Glutamatergic neuron (in vitro differentiated cells): Measurements from ENCODE around the gene PHACTR3. TPM values are rescaled to one million over a fixed set of nuclear protein-coding genes. Genes with fewer than 3 reads are reported as not detected.

ENCODE experiments used
- DNase-seq: peaks from one replicate; pipeline ENCODE4 v3.0.0; 2022
- H3K27ac Mint-ChIP-seq: one replicate; pipeline ENCODE4 v1.8.0; 2020; ENCODE audit warnings: mild to moderate bottlenecking, mixed read lengths, inconsistent platforms; ENCODE audit not compliant: unreplicated experiment
- H3K27me3 Mint-ChIP-seq: one replicate; pipeline ENCODE4 v1.8.0; 2020; ENCODE audit warnings: mild to moderate bottlenecking, moderate library complexity, mixed read lengths, inconsistent platforms; ENCODE audit not compliant: unreplicated experiment
- H3K36me3 Mint-ChIP-seq: one replicate; pipeline ENCODE4 v1.8.0; 2020; ENCODE audit warnings: mild to moderate bottlenecking, mixed read lengths, inconsistent platforms; ENCODE audit not compliant: unreplicated experiment
- H3K4me1 Mint-ChIP-seq: one replicate; pipeline ENCODE4 v1.8.0; 2020; ENCODE audit warnings: mild to moderate bottlenecking, low read depth, mixed read lengths, inconsistent platforms; ENCODE audit not compliant: unreplicated experiment
- H3K4me3 Mint-ChIP-seq: one replicate; pipeline ENCODE4 v1.8.0; 2020; ENCODE audit warnings: mild to moderate bottlenecking, mixed read lengths, inconsistent platforms; ENCODE audit not compliant: unreplicated experiment
- H3K9me3 Mint-ChIP-seq: one replicate; pipeline ENCODE4 v1.8.0; 2020; ENCODE audit warnings: mild to moderate bottlenecking, moderate library complexity, mixed read lengths, inconsistent platforms; ENCODE audit not compliant: unreplicated experiment
- CTCF ChIP-seq: fragments of 200-600 bp; sonication (generic); IDR thresholded peaks from one replicate; pipeline ENCODE4 v1.5.0; 2021; ENCODE audit not compliant: partially characterized antibody, unreplicated experiment
- total RNA-seq: library from RNA; stranded (reverse); fragmentation: NEBNext Ultra II Directional; extraction: Animal tissue kit (Norgen Biotek cat#: 25700); gene quantifications from one replicate; pipeline ENCODE4 v1.2.1, GENCODE V29; 2021; ENCODE audit not compliant: unreplicated experiment

Gene PHACTR3
- total RNA-seq, 1 donor from 2014 or later: 37.0 TPM

DNA sequence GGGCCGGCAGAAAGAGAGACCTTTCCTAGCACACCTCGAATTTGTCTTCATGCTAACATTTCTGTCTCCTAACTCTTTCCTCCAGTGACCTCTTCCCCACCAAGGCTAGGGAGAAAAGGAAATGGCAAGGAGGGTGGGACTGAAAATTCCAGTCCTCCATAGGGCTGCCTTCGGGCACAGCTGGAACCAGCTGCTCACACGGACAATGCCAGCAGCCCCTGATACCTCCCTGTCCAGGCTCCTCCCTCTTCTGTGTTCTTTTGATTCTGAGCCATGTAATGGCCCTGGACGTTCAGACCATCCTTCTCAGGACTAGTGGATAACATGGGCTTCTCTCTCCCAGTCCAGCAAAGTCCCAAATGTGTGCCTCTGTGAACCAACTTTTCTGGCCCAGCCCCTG lies 29.1 kb upstream of the PHACTR3 start:
- Mint-ChIP-seq H3K4me1 (peaks cover 11% of the 10 kb centered on the region), H3K36me3 (no peaks in the 10 kb centered on the region), H3K27me3 (peaks cover 33% of the 10 kb centered on the region), H3K9me3 (peaks cover 14% of the 10 kb centered on the region), H3K27ac (no peak overlapping the region), H3K4me3 (no peak overlapping the region)
- no peak for TF ChIP-seq CTCF
- no peak for DNase-seq

- Mint-ChIP-seq H3K4me1 (peaks cover 13% of the 10 kb centered on the region), H3K27ac (no peak overlapping the region), H3K9me3 (peaks cover 15% of the 10 kb centered on the region), H3K27me3 (peaks cover 30% of the 10 kb centered on the region), H3K4me3 (no peak overlapping the region), H3K36me3 (no peaks in the 10 kb centered on the region)
- DNase-seq: no peak
- no peak for TF ChIP-seq CTCF
These were observed 28.7 kb upstream of the PHACTR3 start for GRCh38 chr20:59575653-59576052.

DNA sequence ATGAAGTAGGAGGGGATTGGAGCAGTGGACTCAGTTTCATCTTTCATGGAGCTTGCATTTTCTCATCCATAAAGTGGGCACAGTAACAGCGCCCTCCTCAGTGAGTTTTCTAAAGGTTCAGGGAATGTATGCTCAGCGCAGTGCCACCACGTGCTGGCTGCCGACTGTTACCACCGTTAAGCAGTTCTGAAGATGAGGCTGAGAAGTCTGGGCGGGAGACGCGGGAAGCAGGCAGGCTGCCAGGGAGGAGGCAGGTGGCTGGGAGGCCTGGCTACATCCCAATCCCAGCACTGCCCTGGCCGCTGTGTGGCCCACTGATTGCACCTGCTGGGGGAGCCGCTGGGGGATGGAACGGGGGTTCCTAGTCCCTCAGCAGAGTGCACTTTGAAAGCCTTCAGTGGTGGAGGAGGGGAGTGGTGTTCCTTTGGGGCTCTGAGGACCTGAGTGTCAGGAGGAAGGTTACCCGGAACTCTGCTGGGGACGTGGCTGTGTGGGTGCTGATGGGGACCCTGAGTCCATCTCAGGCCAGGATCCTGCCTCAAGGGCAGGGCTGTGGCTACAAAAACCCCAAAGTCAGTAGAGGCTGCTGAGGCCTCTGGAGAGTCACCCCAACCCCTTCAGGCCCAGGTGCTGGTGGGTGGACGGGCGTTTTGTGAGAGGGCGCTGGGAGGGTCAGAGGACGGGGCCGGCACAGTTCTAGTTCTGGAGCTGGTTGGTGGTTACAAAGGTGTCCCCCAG lies 28.0 kb upstream of the PHACTR3 start:
- Mint-ChIP-seq H3K4me3 (peak overlapping the region; percentile 11), H3K9me3 (peaks cover 13% of the 10 kb centered on the region), H3K27ac (no peak overlapping the region), H3K36me3 (no peaks in the 10 kb centered on the region), H3K4me1 (peaks cover 15% of the 10 kb centered on the region), H3K27me3 (peaks cover 30% of the 10 kb centered on the region)
- DNase-seq: no peak
- TF ChIP-seq CTCF: no peak

- peaks cover 13% of the 10 kb centered on the region for H3K9me3 Mint-ChIP-seq
- peak overlapping the region; percentile 11 for H3K4me3 Mint-ChIP-seq
- peak; percentile 33 for DNase-seq
- H3K36me3 Mint-ChIP-seq: no peaks in the 10 kb centered on the region
- peaks cover 30% of the 10 kb centered on the region for H3K27me3 Mint-ChIP-seq
- no peak for TF ChIP-seq CTCF
- no peak overlapping the region for H3K27ac Mint-ChIP-seq
- H3K4me1 Mint-ChIP-seq: peaks cover 11% of the 10 kb centered on the region
These were observed 27.1 kb upstream of the PHACTR3 start for GRCh38 chr20:59577037-59577808.
